Suppressor macrophage treated with lipopolysaccharide for 4 hours (primary cell): Measurements from ENCODE around the gene MINDY4.
"Not testable (repeated sequence)": the region's sequence is repeated elsewhere in the genome, so short reads cannot be mapped to it uniquely, and the experiment has no call there.

Experiments
- DNase-seq: peaks from one replicate; pipeline ENCODE4 v3.0.0-alpha.2; 2020

The MINDY4 gene

GRCh38 chr7:30805931-30806330 lies 34.7 kb downstream of the MINDY4 start:
- no peak for DNase-seq

- DNase-seq = not testable (repeated sequence)
Observed at GRCh38 chr7:30807477-30807876, 36.3 kb downstream of the MINDY4 start.

- not testable (repeated sequence) for DNase-seq
Observed at GRCh38 chr7:30807941-30808340, 36.7 kb downstream of the MINDY4 start.

GRCh38 chr7:30810986-30811385 lies 39.8 kb downstream of the MINDY4 start:
- DNase-seq = no peak

- DNase-seq = no peak
Observed at GRCh38 chr7:30812676-30813075, 41.5 kb downstream of the MINDY4 start.

GRCh38 chr7:30813466-30813865 lies 42.2 kb downstream of the MINDY4 start:
- no peak for DNase-seq

GRCh38 chr7:30814700-30815387 lies 43.6 kb downstream of the MINDY4 start:
- DNase-seq = no peak

- DNase-seq = no peak
Observed at GRCh38 chr7:30815388-30815854, 44.2 kb downstream of the MINDY4 start.

- no peak for DNase-seq
Observed at GRCh38 chr7:30815951-30816644, 44.9 kb downstream of the MINDY4 start.

GRCh38 chr7:30816645-30817370 lies 45.6 kb downstream of the MINDY4 start:
- DNase-seq = no peak

GRCh38 chr7:30817371-30817767 lies 46.2 kb downstream of the MINDY4 start:
- no peak for DNase-seq

GRCh38 chr7:30824821-30825720 lies 53.9 kb downstream of the MINDY4 start:
- DNase-seq = no peak

- DNase-seq = no peak
Observed at GRCh38 chr7:30826181-30826580, 55.0 kb downstream of the MINDY4 start.

- no peak for DNase-seq
Observed at GRCh38 chr7:30828591-30828990, 57.4 kb downstream of the MINDY4 start.

- DNase-seq = no peak
Observed at GRCh38 chr7:30829471-30829870, 58.3 kb downstream of the MINDY4 start.

GRCh38 chr7:30831227-30831626 lies 60.0 kb downstream of the MINDY4 start:
- no peak for DNase-seq

GRCh38 chr7:30831936-30832335 lies 60.7 kb downstream of the MINDY4 start:
- DNase-seq = no peak

- not testable (repeated sequence) for DNase-seq
Observed at GRCh38 chr7:30834017-30834674, 62.9 kb downstream of the MINDY4 start.

GRCh38 chr7:30835396-30835915 lies 64.2 kb downstream of the MINDY4 start:
- DNase-seq = no peak

- DNase-seq = no peak
Observed at GRCh38 chr7:30836991-30837390, 65.8 kb downstream of the MINDY4 start.

GRCh38 chr7:30837581-30837980 lies 66.4 kb downstream of the MINDY4 start:
- no peak for DNase-seq

- DNase-seq = no peak
Observed at GRCh38 chr7:30838008-30838407, 66.8 kb downstream of the MINDY4 start.
